A549 (cell line): Measurements from ENCODE around the gene TSPAN5.

ENCODE experiments used
- EP300 ChIP-seq, 2 experiments: fragments of >200 bp; sonication (Bioruptor Twin); formaldehyde crosslinking; IDR thresholded peaks; 2 replicates in 1 of 2; 3 replicates in 1 of 2; pipeline ENCODE4 v1.6.1; 2016 to 2017
- JUNB ChIP-seq: fragments of >200 bp; sonication (Bioruptor Twin); formaldehyde crosslinking; IDR thresholded peaks from 2 replicates; pipeline ENCODE4 v1.6.1; 2016
- MAZ ChIP-seq: fragments of 150-350 bp; IDR thresholded peaks from 2 replicates; pipeline ENCODE4 v1.6.1; 2014; ENCODE audit warnings: antibody characterized with exemption, low read depth, low read length, borderline replicate concordance
- POLR2A ChIP-seq: IDR thresholded peaks from 2 replicates; pipeline ENCODE4 v1.6.1; 2012; ENCODE audit warnings: mild to moderate bottlenecking, low read length
- RAD21 ChIP-seq, 2 experiments: fragments of >200 bp in 1 of 2; sonication (Bioruptor Twin) in 1 of 2; formaldehyde crosslinking in 1 of 2; IDR thresholded peaks in 1 of 2; conservative IDR thresholded peaks in 1 of 2; 2 replicates in 1 of 2; 3 replicates in 1 of 2; pipeline ENCODE4 v1.6.1; 2012 to 2018; ENCODE audit warnings: inconsistent platforms in 1 of 2
- SREBF2 ChIP-seq: fragments of 450-650 bp; IDR thresholded peaks from 2 replicates; pipeline ENCODE4 v1.6.1; 2014; ENCODE audit warnings: mild to moderate bottlenecking, moderate library complexity
- TF ChIP-seq, protein P1 (sequence below): fragments of >200 bp; sonication (Bioruptor Twin); formaldehyde crosslinking; IDR thresholded peaks from 3 replicates; pipeline ENCODE4 v1.5.1; 2016
- TF ChIP-seq, protein P2 (sequence below): fragments of 150-350 bp; IDR thresholded peaks from 2 replicates; pipeline ENCODE4 v1.6.1; 2014; ENCODE audit warnings: low read depth, mild to moderate bottlenecking, low read length
- TF ChIP-seq, protein P3 (sequence below): fragments of 450-650 bp; IDR thresholded peaks from 2 replicates; pipeline ENCODE4 v1.6.1; 2014; ENCODE audit warnings: antibody characterized with exemption

DNA sequence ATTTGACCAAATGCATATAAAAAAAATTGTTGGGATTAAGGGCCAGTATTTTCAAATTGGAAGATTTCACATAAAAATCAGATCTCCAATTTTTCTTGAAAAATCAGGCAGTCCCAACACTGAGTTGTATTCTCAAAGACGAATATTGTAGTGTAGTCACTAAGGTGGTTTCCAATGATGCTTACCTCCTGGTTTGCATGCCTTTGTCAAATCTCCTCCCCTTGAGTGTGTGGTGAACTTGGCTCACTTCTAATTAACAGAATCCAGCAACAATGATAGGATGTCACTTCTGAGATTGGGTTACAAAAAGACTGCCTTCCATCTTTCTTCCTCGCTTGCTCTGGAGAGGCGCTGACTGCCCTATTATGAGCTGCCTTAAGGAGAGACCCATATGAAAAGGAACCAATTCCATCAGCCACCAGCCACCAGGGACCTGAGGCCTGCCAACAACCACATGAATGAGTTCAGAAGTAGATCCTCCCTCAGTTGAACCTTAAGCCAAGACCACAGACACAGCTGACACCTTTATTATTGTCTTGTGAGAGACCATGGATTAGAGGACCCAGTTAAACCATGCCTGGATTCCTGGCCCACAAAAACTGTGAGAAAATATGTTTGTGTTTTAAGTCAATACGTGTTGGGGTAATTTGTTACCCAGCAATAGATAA lies 31.2 kb upstream of the TSPAN5 start:
- TF ChIP-seq, protein P1, sequence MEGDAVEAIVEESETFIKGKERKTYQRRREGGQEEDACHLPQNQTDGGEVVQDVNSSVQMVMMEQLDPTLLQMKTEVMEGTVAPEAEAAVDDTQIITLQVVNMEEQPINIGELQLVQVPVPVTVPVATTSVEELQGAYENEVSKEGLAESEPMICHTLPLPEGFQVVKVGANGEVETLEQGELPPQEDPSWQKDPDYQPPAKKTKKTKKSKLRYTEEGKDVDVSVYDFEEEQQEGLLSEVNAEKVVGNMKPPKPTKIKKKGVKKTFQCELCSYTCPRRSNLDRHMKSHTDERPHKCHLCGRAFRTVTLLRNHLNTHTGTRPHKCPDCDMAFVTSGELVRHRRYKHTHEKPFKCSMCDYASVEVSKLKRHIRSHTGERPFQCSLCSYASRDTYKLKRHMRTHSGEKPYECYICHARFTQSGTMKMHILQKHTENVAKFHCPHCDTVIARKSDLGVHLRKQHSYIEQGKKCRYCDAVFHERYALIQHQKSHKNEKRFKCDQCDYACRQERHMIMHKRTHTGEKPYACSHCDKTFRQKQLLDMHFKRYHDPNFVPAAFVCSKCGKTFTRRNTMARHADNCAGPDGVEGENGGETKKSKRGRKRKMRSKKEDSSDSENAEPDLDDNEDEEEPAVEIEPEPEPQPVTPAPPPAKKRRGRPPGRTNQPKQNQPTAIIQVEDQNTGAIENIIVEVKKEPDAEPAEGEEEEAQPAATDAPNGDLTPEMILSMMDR, result no peak
- TF ChIP-seq POLR2A, result no peak
- TF ChIP-seq MAZ, result no peak
- no peak for TF ChIP-seq JUNB
- TF ChIP-seq EP300 (IDR thresholded peaks at IDR 0.05), result no peak
- TF ChIP-seq, protein P2, sequence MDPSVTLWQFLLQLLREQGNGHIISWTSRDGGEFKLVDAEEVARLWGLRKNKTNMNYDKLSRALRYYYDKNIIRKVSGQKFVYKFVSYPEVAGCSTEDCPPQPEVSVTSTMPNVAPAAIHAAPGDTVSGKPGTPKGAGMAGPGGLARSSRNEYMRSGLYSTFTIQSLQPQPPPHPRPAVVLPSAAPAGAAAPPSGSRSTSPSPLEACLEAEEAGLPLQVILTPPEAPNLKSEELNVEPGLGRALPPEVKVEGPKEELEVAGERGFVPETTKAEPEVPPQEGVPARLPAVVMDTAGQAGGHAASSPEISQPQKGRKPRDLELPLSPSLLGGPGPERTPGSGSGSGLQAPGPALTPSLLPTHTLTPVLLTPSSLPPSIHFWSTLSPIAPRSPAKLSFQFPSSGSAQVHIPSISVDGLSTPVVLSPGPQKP, result no peak
- TF ChIP-seq, protein P3, sequence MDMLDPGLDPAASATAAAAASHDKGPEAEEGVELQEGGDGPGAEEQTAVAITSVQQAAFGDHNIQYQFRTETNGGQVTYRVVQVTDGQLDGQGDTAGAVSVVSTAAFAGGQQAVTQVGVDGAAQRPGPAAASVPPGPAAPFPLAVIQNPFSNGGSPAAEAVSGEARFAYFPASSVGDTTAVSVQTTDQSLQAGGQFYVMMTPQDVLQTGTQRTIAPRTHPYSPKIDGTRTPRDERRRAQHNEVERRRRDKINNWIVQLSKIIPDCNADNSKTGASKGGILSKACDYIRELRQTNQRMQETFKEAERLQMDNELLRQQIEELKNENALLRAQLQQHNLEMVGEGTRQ, result no peak
- no peak for TF ChIP-seq SREBF2
- TF ChIP-seq RAD21 (conservative IDR thresholded peaks at IDR 0.05 in 1 of 2, IDR thresholded peaks at IDR 0.05 in 1 of 2), result no peak
